Fibroblast of the aortic adventitia (primary cell): ENCODE data around the gene HAUS7. TPM values are rescaled to one million over a fixed set of nuclear protein-coding genes. Genes with fewer than 3 reads are reported as not detected.

Experiments used
- DNase-seq: peaks from one replicate; pipeline ENCODE4 v3.0.0-alpha.2; 2010; ENCODE audit warnings: low read depth
- H3K4me3 ChIP-seq: 2 replicates; pipeline ENCODE4 v1.5.1; 2011; ENCODE audit warnings: low read depth, mild to moderate bottlenecking, control low read depth, low read length, moderate library complexity
- total RNA-seq: library from RNA; depleted of rRNA; stranded (reverse); fragments of >200 nt; gene quantifications from 2 replicates; pipeline ENCODE4 v1.2.3, GENCODE V29; 2012; ENCODE audit warnings: low replicate concordance
- TF ChIP-seq, protein P1 (sequence below): IDR thresholded peaks from 2 replicates; pipeline ENCODE4 v1.5.1; 2011; ENCODE audit warnings: mild to moderate bottlenecking, low read length, control low read depth, inconsistent platforms; ENCODE audit not compliant: insufficient read depth

The HAUS7 gene
- total RNA-seq, 1 donor: 16.4 TPM

GRCh38 chrX:153491351-153491914 is 21.1 kb upstream of the HAUS7 start:
- no peak for DNase-seq
- no peak overlapping the region for H3K4me3 ChIP-seq
- TF ChIP-seq, protein P1, sequence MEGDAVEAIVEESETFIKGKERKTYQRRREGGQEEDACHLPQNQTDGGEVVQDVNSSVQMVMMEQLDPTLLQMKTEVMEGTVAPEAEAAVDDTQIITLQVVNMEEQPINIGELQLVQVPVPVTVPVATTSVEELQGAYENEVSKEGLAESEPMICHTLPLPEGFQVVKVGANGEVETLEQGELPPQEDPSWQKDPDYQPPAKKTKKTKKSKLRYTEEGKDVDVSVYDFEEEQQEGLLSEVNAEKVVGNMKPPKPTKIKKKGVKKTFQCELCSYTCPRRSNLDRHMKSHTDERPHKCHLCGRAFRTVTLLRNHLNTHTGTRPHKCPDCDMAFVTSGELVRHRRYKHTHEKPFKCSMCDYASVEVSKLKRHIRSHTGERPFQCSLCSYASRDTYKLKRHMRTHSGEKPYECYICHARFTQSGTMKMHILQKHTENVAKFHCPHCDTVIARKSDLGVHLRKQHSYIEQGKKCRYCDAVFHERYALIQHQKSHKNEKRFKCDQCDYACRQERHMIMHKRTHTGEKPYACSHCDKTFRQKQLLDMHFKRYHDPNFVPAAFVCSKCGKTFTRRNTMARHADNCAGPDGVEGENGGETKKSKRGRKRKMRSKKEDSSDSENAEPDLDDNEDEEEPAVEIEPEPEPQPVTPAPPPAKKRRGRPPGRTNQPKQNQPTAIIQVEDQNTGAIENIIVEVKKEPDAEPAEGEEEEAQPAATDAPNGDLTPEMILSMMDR: no peak

GRCh38 chrX:153490217-153490930 is 20.0 kb upstream of the HAUS7 start:
- TF ChIP-seq, protein P1: no peak
- no peak overlapping the region for H3K4me3 ChIP-seq
- no peak for DNase-seq

GRCh38 chrX:153488231-153488914 is 18.0 kb upstream of the HAUS7 start:
- TF ChIP-seq, protein P1: no peak
- no peak overlapping the region for H3K4me3 ChIP-seq
- DNase-seq: peak; percentile 58

GRCh38 chrX:153487590-153488071 is 17.3 kb upstream of the HAUS7 start:
- TF ChIP-seq, protein P1: no peak
- H3K4me3 ChIP-seq: no peak overlapping the region
- peak; percentile 34 for DNase-seq

DNA sequence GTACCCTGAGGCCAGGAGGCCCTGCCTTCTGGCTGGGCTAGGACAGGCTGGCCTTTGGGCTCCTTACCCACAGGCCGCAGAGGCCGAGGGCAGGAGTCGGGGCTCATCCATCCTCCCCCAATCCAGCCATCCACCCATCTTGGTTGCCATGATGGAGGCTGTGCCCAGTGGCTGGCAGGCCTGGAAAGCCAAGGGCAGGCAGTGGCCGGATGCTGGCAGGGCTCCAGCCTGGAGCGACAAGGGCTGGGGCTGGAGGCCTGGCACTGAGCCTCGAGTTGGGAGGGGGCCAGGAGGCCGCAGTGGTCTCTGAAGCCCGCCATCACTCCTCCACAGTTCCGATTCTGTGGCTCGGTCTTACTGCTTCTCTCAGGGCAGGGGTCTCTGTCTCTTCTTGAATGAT is 15.8 kb upstream of the HAUS7 start:
- DNase-seq: no peak
- TF ChIP-seq, protein P1: no peak
- no peak overlapping the region for H3K4me3 ChIP-seq

- no peak for DNase-seq
- TF ChIP-seq, protein P1: no peak
Measured at GRCh38 chrX:153485396-153486080, 15.2 kb upstream of the HAUS7 start.

More at GRCh38 chrX:153485396-153486080, 15.2 kb upstream of the HAUS7 start:
- H3K4me3 ChIP-seq: no peak overlapping the region
